Measurements from ENCODE around the gene ENO3.

GRCh38 chr17:4947411-4948165 lies 3.3 kb upstream of the ENO3 start:
- TF ChIP-seq CTCF (IDR thresholded peaks at IDR 0.05) (no peak), POLR2A (IDR thresholded peaks at IDR 0.05) (no peak)
